Measurements from ENCODE around the gene DSCAML1. TPM values are rescaled to one million over a fixed set of nuclear protein-coding genes. Genes with fewer than 3 reads are reported as not detected.

The DSCAML1 gene
- total RNA-seq, 1 donor from 2014 or later = not detected

DNA sequence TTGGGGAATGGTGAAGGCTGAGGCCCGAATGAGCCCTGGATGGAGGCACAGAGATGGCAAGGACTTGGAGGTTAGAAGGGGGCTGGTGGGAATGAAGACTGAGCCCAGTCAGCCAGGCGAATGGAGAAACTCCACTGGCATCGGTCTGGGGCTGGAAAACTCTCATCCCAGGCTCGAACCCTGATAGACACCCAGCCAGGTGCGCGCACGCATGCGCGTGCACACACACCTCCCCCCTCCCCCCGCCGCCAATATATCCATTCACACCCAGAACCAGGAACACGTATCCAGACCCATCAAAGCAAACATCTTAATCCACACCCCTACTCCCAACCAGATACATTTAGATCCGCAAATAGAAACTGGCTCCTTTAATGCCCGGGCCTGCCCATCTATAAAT lies 330.1 kb downstream of the DSCAML1 start:
- H3K4me1 Mint-ChIP-seq (ENCODE audit: unreplicated experiment) = no peaks in the 10 kb centered on the region
- H3K27me3 Mint-ChIP-seq (ENCODE audit: unreplicated experiment) = peaks cover 28% of the 10 kb centered on the region
- H3K9me3 Mint-ChIP-seq (ENCODE audit: unreplicated experiment) = no peaks in the 10 kb centered on the region
- DNase-seq (ENCODE audit: extremely low spot score, unreplicated experiment) = no peak
- H3K27ac Mint-ChIP-seq (ENCODE audit: unreplicated experiment) = no peak overlapping the region
- H3K4me3 Mint-ChIP-seq (ENCODE audit: unreplicated experiment) = no peak overlapping the region
- TF ChIP-seq, protein P1, sequence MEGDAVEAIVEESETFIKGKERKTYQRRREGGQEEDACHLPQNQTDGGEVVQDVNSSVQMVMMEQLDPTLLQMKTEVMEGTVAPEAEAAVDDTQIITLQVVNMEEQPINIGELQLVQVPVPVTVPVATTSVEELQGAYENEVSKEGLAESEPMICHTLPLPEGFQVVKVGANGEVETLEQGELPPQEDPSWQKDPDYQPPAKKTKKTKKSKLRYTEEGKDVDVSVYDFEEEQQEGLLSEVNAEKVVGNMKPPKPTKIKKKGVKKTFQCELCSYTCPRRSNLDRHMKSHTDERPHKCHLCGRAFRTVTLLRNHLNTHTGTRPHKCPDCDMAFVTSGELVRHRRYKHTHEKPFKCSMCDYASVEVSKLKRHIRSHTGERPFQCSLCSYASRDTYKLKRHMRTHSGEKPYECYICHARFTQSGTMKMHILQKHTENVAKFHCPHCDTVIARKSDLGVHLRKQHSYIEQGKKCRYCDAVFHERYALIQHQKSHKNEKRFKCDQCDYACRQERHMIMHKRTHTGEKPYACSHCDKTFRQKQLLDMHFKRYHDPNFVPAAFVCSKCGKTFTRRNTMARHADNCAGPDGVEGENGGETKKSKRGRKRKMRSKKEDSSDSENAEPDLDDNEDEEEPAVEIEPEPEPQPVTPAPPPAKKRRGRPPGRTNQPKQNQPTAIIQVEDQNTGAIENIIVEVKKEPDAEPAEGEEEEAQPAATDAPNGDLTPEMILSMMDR (IDR thresholded peaks at IDR 0.05) = no peak
- no peaks in the 10 kb centered on the region for H3K36me3 Mint-ChIP-seq (ENCODE audit: unreplicated experiment)

DNA sequence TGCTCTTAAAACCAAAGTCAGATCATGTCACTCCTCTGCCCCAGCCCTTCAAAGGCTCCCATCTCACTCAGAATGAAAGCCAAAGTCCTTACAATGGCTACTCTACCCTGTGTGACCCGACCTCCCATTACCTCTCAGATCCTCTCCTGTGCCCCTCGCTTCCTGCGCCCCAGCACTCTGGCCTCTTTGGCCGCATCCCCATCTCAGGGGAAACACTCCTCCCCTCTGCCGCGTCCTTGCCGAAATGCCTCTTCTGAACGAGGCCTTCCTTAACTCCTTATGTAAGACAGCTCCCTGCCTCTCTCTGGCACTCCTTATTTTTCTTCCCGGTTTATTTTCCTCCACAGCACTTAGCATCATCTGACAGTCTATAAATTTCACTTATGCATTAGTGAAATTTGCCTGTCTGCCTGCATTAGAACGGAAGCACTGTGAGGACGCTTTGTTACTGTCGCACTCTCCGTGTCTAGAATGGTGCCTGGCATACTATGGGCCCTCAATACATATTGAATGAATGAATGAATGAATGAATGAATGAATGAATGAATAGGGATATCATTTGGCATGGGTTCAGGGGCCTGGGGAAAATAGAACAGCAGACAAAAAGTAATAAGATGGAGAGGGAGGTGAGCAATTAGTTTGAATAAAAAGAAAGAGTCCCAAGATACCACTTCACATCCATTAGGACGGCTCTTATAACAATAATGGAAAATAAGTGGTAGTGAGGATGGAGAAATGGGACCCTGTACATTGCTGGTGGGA lies 331.6 kb downstream of the DSCAML1 start:
- no peaks in the 10 kb centered on the region for H3K36me3 Mint-ChIP-seq (ENCODE audit: unreplicated experiment)
- DNase-seq (ENCODE audit: extremely low spot score, unreplicated experiment) = no peak
- no peaks in the 10 kb centered on the region for H3K4me1 Mint-ChIP-seq (ENCODE audit: unreplicated experiment)
- H3K9me3 Mint-ChIP-seq (ENCODE audit: unreplicated experiment) = no peaks in the 10 kb centered on the region
- peaks cover 28% of the 10 kb centered on the region for H3K27me3 Mint-ChIP-seq (ENCODE audit: unreplicated experiment)
- H3K27ac Mint-ChIP-seq (ENCODE audit: unreplicated experiment) = no peak overlapping the region
- no peak overlapping the region for H3K4me3 Mint-ChIP-seq (ENCODE audit: unreplicated experiment)
- TF ChIP-seq, protein P1 (IDR thresholded peaks at IDR 0.05) = no peak

DNA sequence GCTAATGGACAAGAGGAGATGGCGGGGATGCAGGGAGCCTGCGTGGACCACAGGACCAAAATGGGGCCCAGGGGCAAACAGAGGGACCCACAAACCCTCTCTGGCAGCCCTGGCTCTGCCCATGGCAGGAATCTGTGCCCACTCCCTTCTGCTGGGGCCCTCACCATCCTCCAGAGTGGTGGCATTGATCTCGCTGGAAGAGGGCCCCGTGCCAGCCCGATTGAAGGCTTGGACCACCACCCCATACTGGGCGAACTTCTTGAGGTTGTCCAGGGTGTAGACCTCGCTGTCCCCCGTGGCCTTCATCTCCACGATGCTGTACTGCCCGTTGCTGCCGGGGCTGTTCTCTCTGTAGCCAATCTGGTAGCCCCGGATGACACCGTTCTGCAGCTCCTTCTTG lies 332.2 kb downstream of the DSCAML1 start:
- H3K27ac Mint-ChIP-seq (ENCODE audit: unreplicated experiment) = no peak overlapping the region
- H3K36me3 Mint-ChIP-seq (ENCODE audit: unreplicated experiment) = no peaks in the 10 kb centered on the region
- H3K9me3 Mint-ChIP-seq (ENCODE audit: unreplicated experiment) = no peaks in the 10 kb centered on the region
- no peaks in the 10 kb centered on the region for H3K4me1 Mint-ChIP-seq (ENCODE audit: unreplicated experiment)
- peaks cover 28% of the 10 kb centered on the region for H3K27me3 Mint-ChIP-seq (ENCODE audit: unreplicated experiment)
- H3K4me3 Mint-ChIP-seq (ENCODE audit: unreplicated experiment) = no peak overlapping the region
- TF ChIP-seq, protein P1 (IDR thresholded peaks at IDR 0.05) = no peak
- DNase-seq (ENCODE audit: extremely low spot score, unreplicated experiment) = no peak

DNA sequence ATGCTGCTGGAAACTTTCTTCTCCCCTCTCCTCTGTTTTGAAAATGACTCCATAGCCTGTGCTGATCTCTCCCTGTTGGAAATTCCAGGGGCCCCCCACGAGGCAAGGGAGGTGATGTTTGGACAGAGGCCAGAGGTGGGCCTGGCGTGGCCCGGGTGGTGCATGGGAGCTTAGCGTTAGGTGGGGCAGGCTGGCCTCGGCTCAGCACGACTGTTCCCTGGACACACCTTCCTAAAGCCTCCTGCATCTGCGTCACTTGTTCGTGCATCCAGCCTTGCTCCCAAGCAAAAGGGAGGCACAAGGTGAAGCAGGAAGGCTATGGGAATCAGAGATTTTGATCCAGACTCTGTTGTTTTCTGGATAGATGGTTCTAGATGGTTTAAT lies 334.2 kb downstream of the DSCAML1 start:
- Mint-ChIP-seq H3K4me1 (ENCODE audit: unreplicated experiment) (no peaks in the 10 kb centered on the region), H3K9me3 (ENCODE audit: unreplicated experiment) (no peaks in the 10 kb centered on the region), H3K27ac (ENCODE audit: unreplicated experiment) (no peak overlapping the region), H3K27me3 (ENCODE audit: unreplicated experiment) (peaks cover 21% of the 10 kb centered on the region), H3K36me3 (ENCODE audit: unreplicated experiment) (no peaks in the 10 kb centered on the region), H3K4me3 (ENCODE audit: unreplicated experiment) (no peak overlapping the region)
- TF ChIP-seq, protein P1 (IDR thresholded peaks at IDR 0.05) = no peak
- no peak for DNase-seq (ENCODE audit: extremely low spot score, unreplicated experiment)

DNA sequence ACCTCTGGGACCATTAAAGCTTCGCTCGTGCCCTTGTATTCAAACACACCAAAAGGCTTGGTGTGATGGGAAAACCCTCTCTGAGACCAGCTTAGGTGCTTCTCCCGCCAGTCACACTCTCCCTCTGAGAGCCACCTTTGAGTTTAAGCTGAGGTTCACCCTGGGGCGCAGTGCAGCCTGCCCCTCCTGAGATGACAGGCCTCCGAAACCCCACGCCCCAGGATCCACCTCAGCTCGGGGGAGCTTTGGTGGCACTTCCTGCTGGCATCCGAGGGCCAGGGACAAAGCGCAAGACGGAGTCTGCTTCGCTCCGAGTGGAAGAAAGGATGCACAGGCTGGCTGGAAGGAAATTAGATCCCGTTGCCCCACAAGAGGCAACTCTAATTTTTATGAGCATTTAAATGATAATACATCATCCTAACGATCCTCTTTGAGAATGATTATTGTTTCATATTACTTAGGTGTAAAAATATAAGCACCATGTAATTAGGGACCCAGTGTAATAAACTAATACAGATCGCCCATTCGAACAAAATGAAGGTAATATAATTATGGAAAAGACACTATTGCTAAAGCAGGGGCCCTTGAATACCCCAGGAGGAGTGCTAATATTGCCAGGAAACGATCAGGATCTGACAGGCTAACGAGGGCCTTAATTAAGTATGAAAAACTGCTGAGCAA lies 334.7 kb downstream of the DSCAML1 start:
- no peak for DNase-seq (ENCODE audit: extremely low spot score, unreplicated experiment)
- no peak overlapping the region for H3K27ac Mint-ChIP-seq (ENCODE audit: unreplicated experiment)
- H3K9me3 Mint-ChIP-seq (ENCODE audit: unreplicated experiment) = no peaks in the 10 kb centered on the region
- TF ChIP-seq, protein P1 (IDR thresholded peaks at IDR 0.05) = no peak
- no peak overlapping the region for H3K4me3 Mint-ChIP-seq (ENCODE audit: unreplicated experiment)
- no peaks in the 10 kb centered on the region for H3K4me1 Mint-ChIP-seq (ENCODE audit: unreplicated experiment)
- H3K36me3 Mint-ChIP-seq (ENCODE audit: unreplicated experiment) = no peaks in the 10 kb centered on the region
- H3K27me3 Mint-ChIP-seq (ENCODE audit: unreplicated experiment) = peaks cover 17% of the 10 kb centered on the region
